Measurements from ENCODE around the gene C22orf15. TPM values are rescaled to one million over a fixed set of nuclear protein-coding genes. Genes with fewer than 3 reads are reported as not detected.

The C22orf15 gene
- total and polyA plus RNA-seq, 10 donors, result 0.29 to 1.4 (median 0.73) TPM; not detected in 3

DNA sequence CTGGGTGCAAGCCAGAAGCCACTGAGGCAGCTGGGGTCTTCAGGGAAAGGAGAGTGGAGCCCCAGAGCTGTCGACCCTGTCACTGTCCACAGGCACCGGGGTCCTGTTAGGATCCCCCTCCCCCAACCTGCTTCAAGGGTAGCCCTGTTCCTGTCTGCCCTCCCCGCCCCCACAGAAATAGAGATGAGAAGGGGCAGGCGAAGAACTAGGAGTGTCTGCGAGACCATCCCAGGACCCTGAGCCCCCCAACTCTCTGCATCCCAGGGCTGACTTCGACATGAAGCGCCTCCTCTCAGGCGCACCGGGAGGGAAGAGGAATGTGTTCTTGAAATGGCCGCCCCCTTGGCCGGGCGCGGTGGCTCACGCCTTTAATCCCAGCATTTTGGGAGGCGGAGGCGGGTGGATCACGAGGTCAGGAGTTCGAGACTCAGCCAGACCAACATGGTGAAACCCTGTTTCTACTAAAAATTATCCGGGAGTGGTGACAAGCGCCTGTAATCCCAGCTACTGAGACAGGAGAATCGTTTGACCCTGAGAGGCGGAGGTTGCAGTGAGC, 11.3 kb upstream of the C22orf15 start:
- H3K27me3 ChIP-seq (replicated peaks in 1 of 7), result no peaks in the 10 kb centered on the region
- no peak for DNase-seq
- 24 to 38% (median 27%) methylated on average over 21 to 22 of the region's 22 CpGs for WGBS, 5 donors
- H3K27ac ChIP-seq, result peak overlapping the region; percentile 85 to 94 (median 91)
- intact Hi-C loops (cut with DNase I; ENCODE audit: low total_unique reads), result no loop called here
- peaks cover 4 to 66% (median 34%) of the 10 kb centered on the region in 6 donors for H3K4me1 ChIP-seq
- H3K9me3 ChIP-seq, result no peaks in the 10 kb centered on the region
- peak overlapping the region; percentile 45 to 85 (median 61) for H3K4me3 ChIP-seq
- no peaks in the 10 kb centered on the region for H3K36me3 ChIP-seq
- TF ChIP-seq POLR2AphosphoS5 (IDR thresholded peaks at IDR 0.05) (no peak), POLR2A (IDR thresholded peaks at IDR 0.05) (no peak)
- TF ChIP-seq, protein P1, sequence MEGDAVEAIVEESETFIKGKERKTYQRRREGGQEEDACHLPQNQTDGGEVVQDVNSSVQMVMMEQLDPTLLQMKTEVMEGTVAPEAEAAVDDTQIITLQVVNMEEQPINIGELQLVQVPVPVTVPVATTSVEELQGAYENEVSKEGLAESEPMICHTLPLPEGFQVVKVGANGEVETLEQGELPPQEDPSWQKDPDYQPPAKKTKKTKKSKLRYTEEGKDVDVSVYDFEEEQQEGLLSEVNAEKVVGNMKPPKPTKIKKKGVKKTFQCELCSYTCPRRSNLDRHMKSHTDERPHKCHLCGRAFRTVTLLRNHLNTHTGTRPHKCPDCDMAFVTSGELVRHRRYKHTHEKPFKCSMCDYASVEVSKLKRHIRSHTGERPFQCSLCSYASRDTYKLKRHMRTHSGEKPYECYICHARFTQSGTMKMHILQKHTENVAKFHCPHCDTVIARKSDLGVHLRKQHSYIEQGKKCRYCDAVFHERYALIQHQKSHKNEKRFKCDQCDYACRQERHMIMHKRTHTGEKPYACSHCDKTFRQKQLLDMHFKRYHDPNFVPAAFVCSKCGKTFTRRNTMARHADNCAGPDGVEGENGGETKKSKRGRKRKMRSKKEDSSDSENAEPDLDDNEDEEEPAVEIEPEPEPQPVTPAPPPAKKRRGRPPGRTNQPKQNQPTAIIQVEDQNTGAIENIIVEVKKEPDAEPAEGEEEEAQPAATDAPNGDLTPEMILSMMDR (IDR thresholded peaks at IDR 0.05 in 8 of 11, conservative IDR thresholded peaks at IDR 0.05 in 3 of 11), result no peak

DNA sequence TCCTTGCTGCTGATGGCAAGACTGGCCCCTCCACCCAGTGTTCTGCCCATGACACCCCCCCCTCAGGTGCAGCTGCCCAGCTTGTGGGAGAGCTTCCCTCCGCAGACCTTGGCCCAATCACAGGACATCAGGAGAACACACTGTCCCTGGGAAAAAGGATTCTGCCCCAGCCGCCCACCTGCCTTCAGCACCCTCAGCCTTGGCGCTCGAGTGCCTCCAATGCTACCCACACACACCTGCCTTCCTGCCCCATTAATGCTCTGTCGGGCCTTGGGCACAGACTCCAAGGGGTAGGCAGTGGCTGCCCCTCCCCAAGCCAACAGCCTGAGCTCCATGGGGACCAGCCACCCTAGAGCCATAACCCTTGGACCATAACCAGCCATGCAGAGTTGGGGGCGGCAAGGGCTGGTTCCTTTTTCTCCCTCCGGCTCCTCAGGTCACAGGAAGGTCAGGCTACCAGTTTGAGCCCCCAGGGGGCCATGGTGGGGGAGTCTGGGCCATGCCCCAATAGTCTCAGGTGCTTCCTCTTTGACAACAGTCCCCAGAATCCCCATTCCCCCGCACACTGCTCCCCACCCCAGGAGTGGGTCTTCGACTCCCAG, 10.6 kb upstream of the C22orf15 start:
- TF ChIP-seq POLR2AphosphoS5 (IDR thresholded peaks at IDR 0.05), result peak; percentile 65 to 81 (median 68)
- TF ChIP-seq, protein P1 (IDR thresholded peaks at IDR 0.05 in 8 of 11, conservative IDR thresholded peaks at IDR 0.05 in 3 of 11), result peak in 5 of 11 experiments; percentile 2 to 47 (median 24)
- no peak for TF ChIP-seq POLR2A (IDR thresholded peaks at IDR 0.05)
- intact Hi-C loops (cut with DNase I; ENCODE audit: low total_unique reads), result no loop called here
- Histone ChIP-seq H3K27ac (peak overlapping the region in 7 of 8 donors; percentile 46 to 94 (median 91)), H3K4me1 (peaks cover 4 to 73% (median 35%) of the 10 kb centered on the region in 6 donors), H3K27me3 (replicated peaks in 1 of 7) (no peaks in the 10 kb centered on the region), H3K36me3 (no peaks in the 10 kb centered on the region), H3K4me3 (peak overlapping the region in 7 of 8 donors; percentile 43 to 85 (median 61)), H3K9me3 (no peaks in the 10 kb centered on the region)
- peak; percentile 92 for DNase-seq
- WGBS, 5 donors, result 46 to 64% (median 57%) methylated on average over 6 to 9 of the region's 9 CpGs

DNA sequence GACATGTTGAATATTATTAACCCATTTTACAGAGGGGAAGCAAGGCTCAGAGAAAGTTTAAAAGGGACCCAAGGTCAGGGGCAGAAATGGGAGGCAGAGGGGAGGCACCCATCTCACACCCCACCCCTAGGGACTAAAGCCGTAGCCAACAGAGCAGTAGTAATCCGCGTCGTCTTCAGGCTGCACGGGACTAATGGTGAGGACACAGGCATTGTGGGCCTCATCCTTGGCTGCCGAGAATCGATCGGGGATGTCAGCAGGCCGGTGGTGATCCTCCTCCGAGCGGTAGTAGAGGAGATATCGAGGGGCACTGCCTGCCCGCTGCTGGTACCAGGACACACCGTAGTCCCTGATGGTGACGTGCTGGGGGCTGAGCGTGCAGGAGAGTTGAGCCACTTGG, 10.0 kb upstream of the C22orf15 start:
- Histone ChIP-seq H3K4me3 (peak overlapping the region in 7 of 8 donors; percentile 43 to 85 (median 61)), H3K27ac (peak overlapping the region in 5 of 8 donors; percentile 85 to 94 (median 91))
- 58 to 94% (median 80%) methylated on average over 12 to 16 of the region's 16 CpGs for WGBS, 5 donors

More for the DNA sequence above, 10.0 kb upstream of the C22orf15 start:
- Histone ChIP-seq H3K4me1 (peaks cover 4 to 77% (median 35%) of the 10 kb centered on the region in 6 donors), H3K36me3 (no peaks in the 10 kb centered on the region), H3K9me3 (no peaks in the 10 kb centered on the region), H3K27me3 (replicated peaks in 1 of 7) (no peaks in the 10 kb centered on the region)
- no peak for TF ChIP-seq POLR2AphosphoS5 (IDR thresholded peaks at IDR 0.05)
- TF ChIP-seq, protein P1 (IDR thresholded peaks at IDR 0.05 in 8 of 11, conservative IDR thresholded peaks at IDR 0.05 in 3 of 11), result peak in 1 of 11 experiments; percentile 1
- DNase-seq, result peak; percentile 80
- intact Hi-C loops (cut with DNase I; ENCODE audit: low total_unique reads), result no loop called here
